Tongue (tissue), 2 donors: ENCODE data around the gene ECHDC3. TPM values are rescaled to one million over a fixed set of nuclear protein-coding genes. Genes with fewer than 3 reads are reported as not detected.

Experiments used
- DNase-seq: peaks from one replicate; pipeline ENCODE4 v3.0.0-alpha.2; 2015
- total RNA-seq: library from RNA; depleted of rRNA; stranded (reverse); fragments of >200 nt; gene quantifications from one replicate; pipeline ENCODE4 v1.2.3, GENCODE V29; 2014

Gene ECHDC3
- total RNA-seq, 1 donor from 2014 or later, result 28.4 TPM

- DNase-seq, result no peak
Measured at GRCh38 chr10:11754173-11754572, 12.0 kb downstream of the ECHDC3 start.

GRCh38 chr10:11754620-11755019 is 12.4 kb downstream of the ECHDC3 start:
- no peak for DNase-seq

- DNase-seq, result no peak
Measured at GRCh38 chr10:11755512-11756263, 13.5 kb downstream of the ECHDC3 start.

GRCh38 chr10:11756766-11757315 is 14.7 kb downstream of the ECHDC3 start:
- DNase-seq, result peak; percentile 78

GRCh38 chr10:11757454-11757820 is 15.3 kb downstream of the ECHDC3 start:
- DNase-seq, result peak; percentile 90

- DNase-seq, result peak; percentile 94
Measured at GRCh38 chr10:11757821-11758463, 15.8 kb downstream of the ECHDC3 start.

GRCh38 chr10:11758527-11759236 is 16.5 kb downstream of the ECHDC3 start:
- DNase-seq, result no peak

GRCh38 chr10:11759347-11759746 is 17.2 kb downstream of the ECHDC3 start:
- DNase-seq, result no peak

- DNase-seq, result no peak
Measured at GRCh38 chr10:11760151-11760550, 18.0 kb downstream of the ECHDC3 start.

GRCh38 chr10:11760861-11761260 is 18.7 kb downstream of the ECHDC3 start:
- no peak for DNase-seq

GRCh38 chr10:11761431-11761830 is 19.2 kb downstream of the ECHDC3 start:
- no peak for DNase-seq

- DNase-seq, result no peak
Measured at GRCh38 chr10:11762706-11763500, 20.7 kb downstream of the ECHDC3 start.

- no peak for DNase-seq
Measured at GRCh38 chr10:11763501-11763861, 21.3 kb downstream of the ECHDC3 start.

GRCh38 chr10:11765141-11765540 is 23.0 kb downstream of the ECHDC3 start:
- no peak for DNase-seq

GRCh38 chr10:11772575-11773288 is 30.6 kb downstream of the ECHDC3 start:
- DNase-seq, result no peak

- DNase-seq, result peak; percentile 15
Measured at GRCh38 chr10:11773761-11774441, 31.7 kb downstream of the ECHDC3 start.

GRCh38 chr10:11775412-11775811 is 33.2 kb downstream of the ECHDC3 start:
- DNase-seq, result no peak

GRCh38 chr10:11776080-11776479 is 33.9 kb downstream of the ECHDC3 start:
- DNase-seq, result no peak

- no peak for DNase-seq
Measured at GRCh38 chr10:11781114-11781513, 38.9 kb downstream of the ECHDC3 start.

- DNase-seq, result peak; percentile 83
Measured at GRCh38 chr10:11782793-11783557, 40.8 kb downstream of the ECHDC3 start.
